ENCODE results near the gene C6orf47. TPM values are rescaled to one million over a fixed set of nuclear protein-coding genes. Genes with fewer than 3 reads are reported as not detected.

C6orf47 gene
- total RNA-seq, 1 donor from 2014 or later = 23.5 TPM

GRCh38 chr6:31633447-31633846, 27.1 kb downstream of the C6orf47 start:
- peaks cover 38% of the 10 kb centered on the region for H3K36me3 Mint-ChIP-seq (ENCODE audit: low read depth)
- H3K4me3 Mint-ChIP-seq = peak overlapping the region; percentile 48
- H3K4me1 Mint-ChIP-seq = peaks cover 4% of the 10 kb centered on the region
- no peaks in the 10 kb centered on the region for H3K9me3 Mint-ChIP-seq
- no peak for DNase-seq (ENCODE audit: low read depth, low spot score)
- TF ChIP-seq, protein P1, sequence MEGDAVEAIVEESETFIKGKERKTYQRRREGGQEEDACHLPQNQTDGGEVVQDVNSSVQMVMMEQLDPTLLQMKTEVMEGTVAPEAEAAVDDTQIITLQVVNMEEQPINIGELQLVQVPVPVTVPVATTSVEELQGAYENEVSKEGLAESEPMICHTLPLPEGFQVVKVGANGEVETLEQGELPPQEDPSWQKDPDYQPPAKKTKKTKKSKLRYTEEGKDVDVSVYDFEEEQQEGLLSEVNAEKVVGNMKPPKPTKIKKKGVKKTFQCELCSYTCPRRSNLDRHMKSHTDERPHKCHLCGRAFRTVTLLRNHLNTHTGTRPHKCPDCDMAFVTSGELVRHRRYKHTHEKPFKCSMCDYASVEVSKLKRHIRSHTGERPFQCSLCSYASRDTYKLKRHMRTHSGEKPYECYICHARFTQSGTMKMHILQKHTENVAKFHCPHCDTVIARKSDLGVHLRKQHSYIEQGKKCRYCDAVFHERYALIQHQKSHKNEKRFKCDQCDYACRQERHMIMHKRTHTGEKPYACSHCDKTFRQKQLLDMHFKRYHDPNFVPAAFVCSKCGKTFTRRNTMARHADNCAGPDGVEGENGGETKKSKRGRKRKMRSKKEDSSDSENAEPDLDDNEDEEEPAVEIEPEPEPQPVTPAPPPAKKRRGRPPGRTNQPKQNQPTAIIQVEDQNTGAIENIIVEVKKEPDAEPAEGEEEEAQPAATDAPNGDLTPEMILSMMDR (conservative IDR thresholded peaks at IDR 0.05) = no peak
- H3K27me3 Mint-ChIP-seq (ENCODE audit: low read depth) = peaks cover 3% of the 10 kb centered on the region
- H3K27ac Mint-ChIP-seq (ENCODE audit: unreplicated experiment) = no peak overlapping the region

GRCh38 chr6:31632279-31632946, 28.2 kb downstream of the C6orf47 start:
- DNase-seq (ENCODE audit: low read depth, low spot score) = no peak
- TF ChIP-seq, protein P1 (conservative IDR thresholded peaks at IDR 0.05) = no peak
- H3K4me3 Mint-ChIP-seq = peak overlapping the region; percentile 48
- H3K27me3 Mint-ChIP-seq (ENCODE audit: low read depth) = peaks cover 3% of the 10 kb centered on the region
- no peak overlapping the region for H3K27ac Mint-ChIP-seq (ENCODE audit: unreplicated experiment)
- H3K9me3 Mint-ChIP-seq = no peaks in the 10 kb centered on the region
- H3K36me3 Mint-ChIP-seq (ENCODE audit: low read depth) = peaks cover 46% of the 10 kb centered on the region
- H3K4me1 Mint-ChIP-seq = peaks cover 4% of the 10 kb centered on the region

- peak overlapping the region; percentile 41 for H3K4me3 Mint-ChIP-seq
- peaks cover 4% of the 10 kb centered on the region for H3K4me1 Mint-ChIP-seq
- no peak overlapping the region for H3K27ac Mint-ChIP-seq (ENCODE audit: unreplicated experiment)
- H3K9me3 Mint-ChIP-seq = no peaks in the 10 kb centered on the region
- H3K27me3 Mint-ChIP-seq (ENCODE audit: low read depth) = no peaks in the 10 kb centered on the region
- TF ChIP-seq, protein P1 (conservative IDR thresholded peaks at IDR 0.05) = no peak
- peaks cover 45% of the 10 kb centered on the region for H3K36me3 Mint-ChIP-seq (ENCODE audit: low read depth)
- DNase-seq (ENCODE audit: low read depth, low spot score) = no peak
These were observed 28.8 kb downstream of the C6orf47 start for GRCh38 chr6:31631681-31632278.

GRCh38 chr6:31631209-31631608, 29.4 kb downstream of the C6orf47 start:
- peak overlapping the region; percentile 38 for H3K4me3 Mint-ChIP-seq
- DNase-seq (ENCODE audit: low read depth, low spot score) = no peak
- peaks cover 44% of the 10 kb centered on the region for H3K36me3 Mint-ChIP-seq (ENCODE audit: low read depth)
- no peaks in the 10 kb centered on the region for H3K27me3 Mint-ChIP-seq (ENCODE audit: low read depth)
- H3K4me1 Mint-ChIP-seq = peaks cover 4% of the 10 kb centered on the region
- TF ChIP-seq, protein P1 (conservative IDR thresholded peaks at IDR 0.05) = no peak
- no peak overlapping the region for H3K27ac Mint-ChIP-seq (ENCODE audit: unreplicated experiment)
- no peaks in the 10 kb centered on the region for H3K9me3 Mint-ChIP-seq

DNA sequence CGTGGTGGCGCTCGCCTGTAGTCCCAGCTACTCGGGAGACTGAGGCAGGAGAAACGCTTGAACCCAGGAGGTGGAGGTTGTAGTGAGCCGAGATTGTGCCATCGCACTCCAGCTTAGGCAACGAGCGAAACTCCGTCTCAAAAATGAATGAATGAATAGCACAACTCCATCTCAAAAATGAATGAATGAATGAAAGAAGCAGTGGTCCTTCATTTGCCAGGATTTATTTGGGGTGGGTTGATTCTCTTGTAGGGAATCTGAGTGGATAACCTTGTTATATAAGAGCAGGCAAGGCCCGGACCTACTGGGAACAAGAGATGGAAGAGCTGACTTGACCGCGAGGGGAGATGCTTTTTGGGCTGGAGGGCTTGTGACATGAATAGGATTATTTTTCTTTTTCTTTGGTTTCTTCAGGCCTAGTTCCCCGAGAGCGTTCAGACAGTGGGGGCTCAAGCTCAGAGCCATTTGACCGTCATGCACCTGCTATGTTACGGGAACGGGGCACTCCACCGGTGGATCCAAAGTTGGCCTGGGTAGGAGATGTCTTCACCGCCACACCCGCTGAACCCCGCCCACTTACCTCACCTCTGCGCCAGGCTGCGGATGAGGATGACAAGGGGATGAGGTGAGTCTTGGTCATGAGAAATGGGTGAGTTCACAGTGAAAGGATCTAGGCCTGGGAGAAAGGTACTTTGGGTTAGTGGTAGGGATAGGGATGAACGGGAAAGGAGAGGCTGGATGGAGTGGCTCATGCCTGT, 30.2 kb downstream of the C6orf47 start:
- Mint-ChIP-seq H3K36me3 (ENCODE audit: low read depth) (peaks cover 50% of the 10 kb centered on the region), H3K4me3 (peak overlapping the region; percentile 38), H3K9me3 (no peaks in the 10 kb centered on the region), H3K27me3 (ENCODE audit: low read depth) (no peaks in the 10 kb centered on the region), H3K27ac (ENCODE audit: unreplicated experiment) (peak overlapping the region; percentile 6), H3K4me1 (peaks cover 4% of the 10 kb centered on the region)
- DNase-seq (ENCODE audit: low read depth, low spot score) = no peak
- TF ChIP-seq, protein P1 (conservative IDR thresholded peaks at IDR 0.05) = no peak

All from neural crest cell (in vitro differentiated cells).